HepG2 (cell line): ENCODE results near the gene IFNAR1. TPM values are rescaled to one million over a fixed set of nuclear protein-coding genes. Genes with fewer than 3 reads are reported as not detected.

Source experiments
- ARNT ChIP-seq: fragments of 450-650 bp; IDR thresholded peaks from 2 replicates; pipeline ENCODE4 v1.6.1; 2017
- BHLHE40 ChIP-seq: IDR thresholded peaks from 2 replicates; pipeline ENCODE4 v1.6.1; 2011; ENCODE audit warnings: low read length, improper control_type of control experiment
- PTBP1 ChIP-seq: fragments of 200-400 bp; formaldehyde crosslinking; IDR thresholded peaks from 2 replicates; pipeline ENCODE4 v1.6.1; 2018; ENCODE audit warnings: low read length, low read depth; ENCODE audit not compliant: poor library complexity, severe bottlenecking
- ZNF20 ChIP-seq: sonication (generic); formaldehyde crosslinking; IDR thresholded peaks from 2 replicates; pipeline ENCODE4 v1.4.0; 2020; ENCODE audit warnings: mild to moderate bottlenecking, moderate library complexity, missing genetic modification reagents
- ZNF510 ChIP-seq: sonication (generic); formaldehyde crosslinking; IDR thresholded peaks from 2 replicates; pipeline ENCODE4 v1.4.0; 2020; ENCODE audit warnings: low read depth, mild to moderate bottlenecking, missing genetic modification reagents
- polyA plus RNA-seq, 8 experiments: library from polyadenylated mRNA; depleted of rRNA in 3 of 8; stranded (reverse) in 7 of 8; unstranded in 1 of 8; fragments of >200 nt; fragmentation: Illumina TruSeq in 4 of 8; extraction: Trizol in 4 of 8; gene quantifications; 2 replicates each; pipeline versions ENCODE4 v1.2.1 to v1.2.3, GENCODE V29; 2011 to 2016; ENCODE audit warnings: low read depth in 4 of 8, missing spikeins in 1 of 8, mixed read lengths in 1 of 8; ENCODE audit not compliant: insufficient read depth in 1 of 8
- total RNA-seq, 5 experiments: library from RNA; depleted of rRNA; stranded (reverse); fragments of >200 nt; fragmentation: Illumina TruSeq; extraction: Trizol; gene quantifications; 2 replicates each; pipeline ENCODE4 v1.2.3, GENCODE V29; 2016; ENCODE audit warnings: low read depth in 1 of 5
- TF ChIP-seq, protein P1 (sequence below): sonication (generic); formaldehyde crosslinking; IDR thresholded peaks from 2 replicates; pipeline ENCODE4 v1.4.0; 2020; ENCODE audit warnings: mild to moderate bottlenecking, missing genetic modification reagents
- TF ChIP-seq, protein P2 (sequence below): sonication (generic); formaldehyde crosslinking; IDR thresholded peaks from 2 replicates; pipeline ENCODE4 v1.4.0; 2020; ENCODE audit warnings: missing genetic modification reagents
- TF ChIP-seq, protein P3 (sequence below): sonication (generic); formaldehyde crosslinking; IDR thresholded peaks from 2 replicates; pipeline ENCODE4 v1.4.0; 2020; ENCODE audit warnings: missing genetic modification reagents, borderline replicate concordance

The IFNAR1 gene
- total and polyA plus RNA-seq, 2 of the 13 experiments (the other 11 are each of a cell fraction or from before 2014, with no cell fraction given), result 6.7 to 9.3 TPM

DNA sequence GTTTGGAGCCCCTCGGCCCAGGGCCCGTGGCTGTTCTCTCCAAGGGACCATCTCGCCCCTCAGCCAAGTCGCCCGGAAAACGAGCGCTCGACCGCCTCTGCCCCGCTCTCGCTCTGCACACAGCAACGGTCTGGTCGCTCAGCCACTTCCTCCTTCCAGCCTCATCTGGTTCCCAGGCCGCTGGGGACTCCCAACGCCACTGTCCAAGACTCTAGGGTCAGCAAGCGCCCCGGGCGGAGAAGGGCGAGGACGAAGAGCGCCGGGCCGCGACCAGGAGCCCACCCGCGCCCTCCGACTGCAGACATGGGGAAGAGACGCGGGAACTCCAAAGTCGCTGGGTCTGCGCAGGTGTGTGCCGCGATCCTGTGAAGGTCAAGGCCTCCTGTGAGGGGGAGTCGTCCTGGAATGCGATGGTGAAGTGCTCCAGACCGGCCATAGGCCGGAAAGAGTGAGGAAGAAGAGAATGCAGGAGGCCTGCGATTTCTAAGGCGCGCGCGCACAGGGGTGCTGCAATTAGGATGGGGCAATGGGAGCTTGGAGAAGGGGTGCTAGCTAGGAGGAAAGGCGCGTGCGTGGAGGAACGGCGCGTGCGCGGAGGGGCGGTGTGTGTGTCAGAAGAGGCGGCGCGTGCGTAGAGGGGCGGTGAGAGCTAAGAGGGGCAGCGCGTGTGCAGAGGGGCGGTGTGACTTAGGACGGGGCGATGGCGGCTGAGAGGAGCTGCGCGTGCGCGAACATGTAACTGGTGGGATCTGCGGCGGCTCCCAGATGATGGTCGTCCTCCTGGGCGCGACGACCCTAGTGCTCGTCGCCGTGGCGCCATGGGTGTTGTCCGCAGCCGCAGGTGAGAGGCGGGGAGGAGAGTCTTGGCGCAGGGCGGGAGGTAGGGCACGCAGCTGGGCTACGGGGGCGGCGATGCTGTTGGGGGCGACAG is at the start of gene IFNAR1 (continued):
- TF ChIP-seq, protein P1, sequence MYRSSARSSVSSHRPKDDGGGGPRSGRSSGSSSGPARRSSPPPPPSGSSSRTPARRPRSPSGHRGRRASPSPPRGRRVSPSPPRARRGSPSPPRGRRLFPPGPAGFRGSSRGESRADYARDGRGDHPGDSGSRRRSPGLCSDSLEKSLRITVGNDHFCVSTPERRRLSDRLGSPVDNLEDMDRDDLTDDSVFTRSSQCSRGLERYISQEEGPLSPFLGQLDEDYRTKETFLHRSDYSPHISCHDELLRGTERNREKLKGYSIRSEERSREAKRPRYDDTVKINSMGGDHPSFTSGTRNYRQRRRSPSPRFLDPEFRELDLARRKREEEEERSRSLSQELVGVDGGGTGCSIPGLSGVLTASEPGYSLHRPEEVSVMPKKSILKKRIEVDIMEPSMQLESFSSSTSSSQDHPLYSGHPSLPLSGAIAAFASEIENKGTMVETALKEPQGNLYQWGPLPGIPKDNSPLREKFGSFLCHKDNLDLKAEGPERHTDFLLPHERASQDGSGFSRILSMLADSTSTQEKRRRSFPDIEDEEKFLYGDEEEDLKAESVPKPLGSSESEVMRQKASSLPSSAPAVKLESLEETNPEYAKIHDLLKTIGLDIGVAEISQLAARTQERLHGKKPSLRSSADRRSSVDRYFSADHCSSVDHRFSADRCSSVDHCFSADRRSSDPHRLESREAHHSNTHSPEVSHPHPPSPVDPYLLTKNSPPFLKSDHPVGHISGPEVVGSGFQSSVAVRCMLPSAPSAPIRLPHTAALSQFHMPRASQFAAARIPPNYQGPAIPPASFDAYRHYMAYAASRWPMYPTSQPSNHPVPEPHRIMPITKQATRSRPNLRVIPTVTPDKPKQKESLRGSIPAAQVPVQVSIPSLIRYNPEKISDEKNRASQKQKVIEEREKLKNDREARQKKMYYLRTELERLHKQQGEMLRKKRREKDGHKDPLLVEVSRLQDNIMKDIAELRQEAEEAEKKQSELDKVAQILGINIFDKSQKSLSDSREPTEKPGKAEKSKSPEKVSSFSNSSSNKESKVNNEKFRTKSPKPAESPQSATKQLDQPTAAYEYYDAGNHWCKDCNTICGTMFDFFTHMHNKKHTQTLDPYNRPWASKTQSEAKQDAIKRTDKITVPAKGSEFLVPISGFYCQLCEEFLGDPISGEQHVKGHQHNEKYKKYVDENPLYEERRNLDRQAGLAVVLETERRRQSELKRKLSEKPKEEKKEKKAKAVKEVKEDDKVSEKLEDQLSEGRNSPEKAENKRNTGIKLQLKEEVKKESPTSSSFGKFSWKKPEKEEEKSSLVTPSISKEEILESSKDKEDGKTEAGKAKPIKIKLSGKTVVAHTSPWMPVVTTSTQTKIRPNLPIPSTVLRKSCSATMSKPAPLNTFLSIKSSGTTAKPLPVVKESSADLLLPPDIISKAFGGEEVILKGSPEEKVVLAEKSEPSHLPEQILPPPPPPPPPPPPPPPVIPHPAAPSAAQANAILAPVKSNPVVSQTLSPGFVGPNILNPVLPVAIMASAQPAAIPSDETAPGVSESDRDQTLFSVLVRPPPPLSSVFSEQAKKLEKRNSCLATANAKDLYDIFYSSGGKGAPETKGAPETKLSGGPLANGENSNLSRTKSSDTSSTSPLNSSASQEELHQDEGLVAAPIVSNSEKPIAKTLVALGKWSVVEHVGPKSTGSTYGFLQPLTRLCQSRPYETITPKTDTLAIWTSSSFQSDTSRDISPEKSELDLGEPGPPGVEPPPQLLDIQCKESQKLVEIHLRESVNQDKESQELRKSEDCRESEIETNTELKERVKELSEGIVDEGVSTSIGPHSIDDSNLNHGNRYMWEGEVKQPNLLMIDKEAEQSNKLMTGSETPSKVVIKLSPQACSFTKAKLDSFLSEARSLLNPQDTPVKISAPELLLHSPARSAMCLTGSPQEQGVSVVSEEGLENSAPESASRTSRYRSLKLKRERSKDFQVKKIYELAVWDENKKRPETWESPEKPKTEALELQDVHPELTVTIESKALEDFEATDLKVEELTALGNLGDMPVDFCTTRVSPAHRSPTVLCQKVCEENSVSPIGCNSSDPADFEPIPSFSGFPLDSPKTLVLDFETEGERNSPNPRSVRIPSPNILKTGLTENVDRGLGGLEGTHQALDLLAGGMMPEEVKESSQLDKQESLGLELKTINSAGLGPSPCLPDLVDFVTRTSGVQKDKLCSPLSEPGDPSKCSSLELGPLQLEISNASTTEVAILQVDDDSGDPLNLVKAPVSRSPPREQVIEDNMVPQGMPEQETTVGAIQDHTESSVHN, result no peak
- peak; percentile 82 for TF ChIP-seq PTBP1
- TF ChIP-seq ZNF20, result 0 out of 2 replicates have a peak, but pooled peaks have one; percentile 50
- TF ChIP-seq, protein P2, sequence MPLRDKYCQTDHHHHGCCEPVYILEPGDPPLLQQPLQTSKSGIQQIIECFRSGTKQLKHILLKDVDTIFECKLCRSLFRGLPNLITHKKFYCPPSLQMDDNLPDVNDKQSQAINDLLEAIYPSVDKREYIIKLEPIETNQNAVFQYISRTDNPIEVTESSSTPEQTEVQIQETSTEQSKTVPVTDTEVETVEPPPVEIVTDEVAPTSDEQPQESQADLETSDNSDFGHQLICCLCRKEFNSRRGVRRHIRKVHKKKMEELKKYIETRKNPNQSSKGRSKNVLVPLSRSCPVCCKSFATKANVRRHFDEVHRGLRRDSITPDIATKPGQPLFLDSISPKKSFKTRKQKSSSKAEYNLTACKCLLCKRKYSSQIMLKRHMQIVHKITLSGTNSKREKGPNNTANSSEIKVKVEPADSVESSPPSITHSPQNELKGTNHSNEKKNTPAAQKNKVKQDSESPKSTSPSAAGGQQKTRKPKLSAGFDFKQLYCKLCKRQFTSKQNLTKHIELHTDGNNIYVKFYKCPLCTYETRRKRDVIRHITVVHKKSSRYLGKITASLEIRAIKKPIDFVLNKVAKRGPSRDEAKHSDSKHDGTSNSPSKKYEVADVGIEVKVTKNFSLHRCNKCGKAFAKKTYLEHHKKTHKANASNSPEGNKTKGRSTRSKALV (CRISPR knock-in tag), result peak; percentile 81
- no peak for TF ChIP-seq ARNT
- TF ChIP-seq ZNF510 (CRISPR knock-in tag), result peak; percentile 83
- TF ChIP-seq, protein P3, sequence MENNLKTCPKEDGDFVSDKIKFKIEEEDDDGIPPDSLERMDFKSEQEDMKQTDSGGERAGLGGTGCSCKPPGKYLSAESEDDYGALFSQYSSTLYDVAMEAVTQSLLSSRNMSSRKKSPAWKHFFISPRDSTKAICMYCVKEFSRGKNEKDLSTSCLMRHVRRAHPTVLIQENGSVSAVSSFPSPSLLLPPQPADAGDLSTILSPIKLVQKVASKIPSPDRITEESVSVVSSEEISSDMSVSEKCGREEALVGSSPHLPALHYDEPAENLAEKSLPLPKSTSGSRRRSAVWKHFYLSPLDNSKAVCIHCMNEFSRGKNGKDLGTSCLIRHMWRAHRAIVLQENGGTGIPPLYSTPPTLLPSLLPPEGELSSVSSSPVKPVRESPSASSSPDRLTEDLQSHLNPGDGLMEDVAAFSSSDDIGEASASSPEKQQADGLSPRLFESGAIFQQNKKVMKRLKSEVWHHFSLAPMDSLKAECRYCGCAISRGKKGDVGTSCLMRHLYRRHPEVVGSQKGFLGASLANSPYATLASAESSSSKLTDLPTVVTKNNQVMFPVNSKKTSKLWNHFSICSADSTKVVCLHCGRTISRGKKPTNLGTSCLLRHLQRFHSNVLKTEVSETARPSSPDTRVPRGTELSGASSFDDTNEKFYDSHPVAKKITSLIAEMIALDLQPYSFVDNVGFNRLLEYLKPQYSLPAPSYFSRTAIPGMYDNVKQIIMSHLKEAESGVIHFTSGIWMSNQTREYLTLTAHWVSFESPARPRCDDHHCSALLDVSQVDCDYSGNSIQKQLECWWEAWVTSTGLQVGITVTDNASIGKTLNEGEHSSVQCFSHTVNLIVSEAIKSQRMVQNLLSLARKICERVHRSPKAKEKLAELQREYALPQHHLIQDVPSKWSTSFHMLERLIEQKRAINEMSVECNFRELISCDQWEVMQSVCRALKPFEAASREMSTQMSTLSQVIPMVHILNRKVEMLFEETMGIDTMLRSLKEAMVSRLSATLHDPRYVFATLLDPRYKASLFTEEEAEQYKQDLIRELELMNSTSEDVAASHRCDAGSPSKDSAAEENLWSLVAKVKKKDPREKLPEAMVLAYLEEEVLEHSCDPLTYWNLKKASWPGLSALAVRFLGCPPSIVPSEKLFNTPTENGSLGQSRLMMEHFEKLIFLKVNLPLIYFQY (CRISPR knock-in tag), result no peak; the same call in 1 of the 2 replicates
- peak; percentile 79 for TF ChIP-seq BHLHE40
